OCI-LY7 (cell line): ENCODE measurements around the gene TFCP2. TPM values are rescaled to one million over a fixed set of nuclear protein-coding genes. Genes with fewer than 3 reads are reported as not detected.

Experiments
- BruUV-seq: library from RNA; stranded (reverse); fragments of 400-500 nt; replicated peaks from 2 replicates; lab custom pipeline; 2021; lab: Mats Ljungman, UMichigan
- CTCF ChIA-PET: fragments of 300-600 bp; sonication (Branson Sonifier 250); formaldehyde crosslinking; loops from one replicate; lab custom pipeline; 2022; ENCODE audit warnings: antibody characterized with exemption; ENCODE audit not compliant: unreplicated experiment; lab: Charles Lee
- POLR2A ChIA-PET: fragments of 300-600 bp; sonication (Branson Sonifier 250); formaldehyde crosslinking; loops from one replicate; lab custom pipeline; 2022; ENCODE audit warnings: antibody characterized with exemption; lab: Charles Lee
- DNase-seq: peaks from one replicate; pipeline ENCODE4 v3.0.0-alpha.2; 2015; ENCODE audit warnings: low spot score
- H2AFZ ChIP-seq: fragments of 200-600 bp; sonication (generic), shearing (Covaris generic); 2 replicates; pipeline ENCODE4 v1.6.1; 2014; ENCODE audit warnings: mild to moderate bottlenecking, antibody characterized with exemption, low read length, moderate library complexity
- H3K27ac ChIP-seq: fragments of 200-600 bp; sonication (generic); 2 replicates; pipeline ENCODE4 v1.5.1; 2014; ENCODE audit warnings: mixed run types, low read depth, mild to moderate bottlenecking, moderate library complexity, low read length, inconsistent platforms; ENCODE audit not compliant: poor library complexity, severe bottlenecking
- H3K36me3 ChIP-seq: fragments of 200-600 bp; sonication (generic); 2 replicates; pipeline ENCODE4 v1.6.1; 2014; ENCODE audit warnings: mild to moderate bottlenecking, antibody characterized with exemption, low read length, moderate library complexity, mixed read lengths; ENCODE audit not compliant: insufficient read depth
- H3K4me1 ChIP-seq: fragments of 200-600 bp; sonication (generic); 2 replicates; pipeline ENCODE4 v1.5.1; 2014; ENCODE audit warnings: mild to moderate bottlenecking, low read length; ENCODE audit not compliant: insufficient read depth, poor library complexity, severe bottlenecking
- H3K4me2 ChIP-seq: fragments of 200-600 bp; sonication (generic); 2 replicates; pipeline ENCODE4 v1.6.1; 2014; ENCODE audit warnings: mild to moderate bottlenecking, low read length
- H3K4me3 ChIP-seq: fragments of 200-600 bp; sonication (generic); 2 replicates; pipeline ENCODE4 v1.5.1; 2014; ENCODE audit warnings: mild to moderate bottlenecking, low read depth, low read length; ENCODE audit not compliant: poor library complexity, severe bottlenecking
- H3K79me2 ChIP-seq: fragments of 200-600 bp; sonication (generic); 2 replicates; pipeline ENCODE4 v1.6.1; 2016; ENCODE audit warnings: low read depth, mild to moderate bottlenecking, low read length, moderate library complexity, mixed read lengths; ENCODE audit not compliant: insufficient read depth
- H3K9me2 ChIP-seq: fragments of 200-600 bp; sonication (generic); 2 replicates; pipeline ENCODE4 v1.6.1; 2016; ENCODE audit warnings: mild to moderate bottlenecking, low read length, mixed read lengths; ENCODE audit not compliant: insufficient read depth
- H3K9me3 ChIP-seq: fragments of 200-600 bp; sonication (generic); 2 replicates; pipeline ENCODE4 v1.6.1; 2014; ENCODE audit warnings: mild to moderate bottlenecking, mixed run types, low read length, mixed read lengths
- H4K20me1 ChIP-seq: fragments of 200-600 bp; sonication (generic); 2 replicates; pipeline ENCODE4 v1.6.1; 2014; ENCODE audit warnings: mild to moderate bottlenecking, antibody characterized with exemption, low read length, moderate library complexity, mixed read lengths; ENCODE audit not compliant: insufficient read depth
- EZH2phosphoT487 ChIP-seq: fragments of 200-600 bp; sonication (generic); IDR thresholded peaks from 2 replicates; pipeline ENCODE4 v1.6.1; 2018; ENCODE audit warnings: low read depth, borderline replicate concordance, mild to moderate bottlenecking, mixed run types, antibody characterized with exemption, low read length, moderate library complexity, mixed read lengths
- intact Hi-C: fragments of 100-400 bp; cut with micrococcal nuclease; formaldehyde crosslinking; loops from one replicate; pipeline ENCODE4 v1.10.0; 2022; ENCODE audit not compliant: unreplicated experiment
- small RNA-seq: library from RNA; depleted of rRNA; stranded (forward); fragments of <200 nt; gene quantifications from one replicate; pipeline ENCODE3, GENCODE V24; 2014
- total RNA-seq, 2 experiments: library from RNA; depleted of rRNA in 1 of 2; stranded (reverse); fragments of >200 nt in 1 of 2; shearing (Covaris generic) in 1 of 2; gene quantifications; 2 replicates each; pipeline ENCODE4 v1.2.3, GENCODE V29; 2014 to 2022
- TF ChIP-seq, protein P1 (sequence below): fragments of 200-600 bp; sonication (generic); conservative IDR thresholded peaks from 2 replicates; pipeline ENCODE4 v1.5.1; 2014; ENCODE audit warnings: mild to moderate bottlenecking, antibody characterized with exemption, low read length, moderate library complexity, mixed read lengths

The TFCP2 gene
- total RNA-seq, 2 experiments from 2014 or later: 7.2 to 11.5 TPM

DNA sequence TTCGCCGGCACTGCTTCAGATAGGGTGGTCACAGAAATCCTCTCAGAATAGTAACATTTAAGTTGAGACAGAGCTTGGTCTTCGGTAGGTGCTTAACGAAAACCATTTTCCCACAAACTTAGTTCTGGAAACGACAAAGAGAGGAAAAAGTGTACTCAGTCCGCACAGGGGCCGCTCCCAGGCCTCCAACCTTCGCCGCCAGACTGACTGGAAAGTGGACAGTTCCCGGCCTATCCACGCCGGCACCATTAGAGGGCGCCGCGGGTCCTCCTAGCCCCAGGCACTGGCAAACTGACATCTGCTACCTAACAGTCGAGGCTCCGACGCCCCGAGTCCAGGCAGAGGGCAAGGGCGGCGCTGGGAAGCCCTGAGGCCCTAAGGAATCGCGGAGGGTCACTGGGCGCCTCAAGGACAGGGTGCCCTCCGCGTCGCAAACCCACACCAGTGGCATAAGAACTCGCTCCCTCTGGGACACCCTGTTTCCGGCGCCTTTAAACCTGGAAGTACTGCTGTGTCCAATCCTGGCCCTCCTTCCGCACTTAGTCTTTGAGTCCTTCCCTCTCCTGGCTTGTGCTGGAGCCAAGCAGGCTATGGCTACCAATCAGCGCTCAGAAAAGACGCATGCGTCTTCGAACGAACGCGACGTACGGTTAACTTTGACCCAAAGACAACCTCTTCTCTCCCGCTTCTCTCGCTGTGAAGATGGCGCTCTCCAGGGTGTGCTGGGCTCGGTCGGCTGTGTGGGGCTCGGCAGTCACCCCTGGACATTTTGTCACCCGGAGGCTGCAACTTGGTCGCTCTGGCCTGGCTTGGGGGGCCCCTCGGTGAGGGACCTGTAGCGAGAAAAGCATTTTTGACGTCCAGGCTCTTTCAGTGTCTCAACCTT lies 125.0 kb downstream of the TFCP2 start, which contains the start of gene LETMD1:
LETMD1 (plus strand) TSS at position 673 of the 886 bp plus-strand sequence; CDS start at position 703, 30 bp downstream.
- Histone ChIP-seq H3K9me2 (no peaks in the 10 kb centered on the region), H3K27ac (peak within 1 kb of the TSS; percentile 64), H3K36me3 (peaks cover 25% of the 10 kb centered on the region), H3K9me3 (no peaks in the 10 kb centered on the region), H3K4me2 (peak within 1 kb of the TSS; percentile 95), H3K79me2 (peaks cover 20% of the 10 kb centered on the region), H4K20me1 (no peaks in the 10 kb centered on the region), H3K4me3 (peak within 1 kb of the TSS; percentile 83), H2AFZ (peak within 1 kb of the TSS; percentile 63), H3K4me1 (peaks cover 17% of the 10 kb centered on the region)
- ChIA-PET POLR2A (interaction anchor here (0.5 to 1.4 kb wide), 9 partner anchors 9 to 303 kb away, joined by 3 to 7 read pairs (median 4); partner anchors contain the start of genes CSRNP2 and SLC11A2), CTCF (no interaction called here)
- BruUV-seq: TSS peak; percentile 96
- peak; percentile 98 for DNase-seq
- TF ChIP-seq, protein P1, sequence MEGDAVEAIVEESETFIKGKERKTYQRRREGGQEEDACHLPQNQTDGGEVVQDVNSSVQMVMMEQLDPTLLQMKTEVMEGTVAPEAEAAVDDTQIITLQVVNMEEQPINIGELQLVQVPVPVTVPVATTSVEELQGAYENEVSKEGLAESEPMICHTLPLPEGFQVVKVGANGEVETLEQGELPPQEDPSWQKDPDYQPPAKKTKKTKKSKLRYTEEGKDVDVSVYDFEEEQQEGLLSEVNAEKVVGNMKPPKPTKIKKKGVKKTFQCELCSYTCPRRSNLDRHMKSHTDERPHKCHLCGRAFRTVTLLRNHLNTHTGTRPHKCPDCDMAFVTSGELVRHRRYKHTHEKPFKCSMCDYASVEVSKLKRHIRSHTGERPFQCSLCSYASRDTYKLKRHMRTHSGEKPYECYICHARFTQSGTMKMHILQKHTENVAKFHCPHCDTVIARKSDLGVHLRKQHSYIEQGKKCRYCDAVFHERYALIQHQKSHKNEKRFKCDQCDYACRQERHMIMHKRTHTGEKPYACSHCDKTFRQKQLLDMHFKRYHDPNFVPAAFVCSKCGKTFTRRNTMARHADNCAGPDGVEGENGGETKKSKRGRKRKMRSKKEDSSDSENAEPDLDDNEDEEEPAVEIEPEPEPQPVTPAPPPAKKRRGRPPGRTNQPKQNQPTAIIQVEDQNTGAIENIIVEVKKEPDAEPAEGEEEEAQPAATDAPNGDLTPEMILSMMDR: peak; percentile 96
- no peak for TF ChIP-seq EZH2phosphoT487
- intact Hi-C loops: loop anchor here (1.0 to 5.0 kb wide), 6 partner anchors 35 to 293 kb away; partner anchors contain the start of genes CSRNP2, DAZAP2 and POU6F1

Small RNA genes lying within 50 kb of the gene (small RNA-seq; reads per million reads assigned to genes)
- not detected for gene RF00019
- gene RNU6-199P: not detected

Other genes with a start within 250 kb of the TFCP2 start
- gene HIGD1C, start 220.6 kb downstream of the TFCP2 start, total RNA-seq (2014; rRNA removed; shearing (Covaris generic)): not detected in 2 replicates
- not detected in 2 replicates for gene HIGD1C, start 220.6 kb downstream of the TFCP2 start, total RNA-seq (2022)
- 28.2 and 35.0 TPM in 2 replicates for gene SLC11A2, start 146.8 kb downstream of the TFCP2 start, total RNA-seq (2014; rRNA removed; shearing (Covaris generic))
- 43.4 and 43.6 TPM in 2 replicates for gene SLC11A2, start 146.8 kb downstream of the TFCP2 start, total RNA-seq (2022)
- 53.9 and 58.6 TPM in 2 replicates for gene LETMD1, start 124.8 kb downstream of the TFCP2 start, total RNA-seq (2014; rRNA removed; shearing (Covaris generic))
- 103 and 114 TPM in 2 replicates for gene LETMD1, start 124.8 kb downstream of the TFCP2 start, total RNA-seq (2022)
- gene CSRNP2, start 89.5 kb downstream of the TFCP2 start, total RNA-seq (2014; rRNA removed; shearing (Covaris generic)): 10.4 and 11.7 TPM in 2 replicates
- gene CSRNP2, start 89.5 kb downstream of the TFCP2 start, total RNA-seq (2022): 28.6 and 30.1 TPM in 2 replicates
- 1.2 and 2.6 TPM in 2 replicates for gene POU6F1, start 44.9 kb upstream of the TFCP2 start, total RNA-seq (2014; rRNA removed; shearing (Covaris generic))
- gene POU6F1, start 44.9 kb upstream of the TFCP2 start, total RNA-seq (2022): 5.0 and 5.5 TPM in 2 replicates
- gene DAZAP2, start 65.7 kb upstream of the TFCP2 start, total RNA-seq (2014; rRNA removed; shearing (Covaris generic)): 101 and 137 TPM in 2 replicates
- gene DAZAP2, start 65.7 kb upstream of the TFCP2 start, total RNA-seq (2022): 131 and 153 TPM in 2 replicates
- gene SMAGP, start 97.3 kb upstream of the TFCP2 start, total RNA-seq (2014; rRNA removed; shearing (Covaris generic)): not detected in 2 replicates
- gene SMAGP, start 97.3 kb upstream of the TFCP2 start, total RNA-seq (2022): 1.9 and 2.6 TPM in 2 replicates
- gene BIN2, start 151.0 kb upstream of the TFCP2 start, total RNA-seq (2014; rRNA removed; shearing (Covaris generic)): 0.31 and 0.88 TPM in 2 replicates
- gene BIN2, start 151.0 kb upstream of the TFCP2 start, total RNA-seq (2022): 9.7 and 14.7 TPM in 2 replicates
- not detected in 2 replicates for gene CELA1, start 173.5 kb upstream of the TFCP2 start, total RNA-seq (2014; rRNA removed; shearing (Covaris generic))
- not detected in 2 replicates for gene CELA1, start 173.5 kb upstream of the TFCP2 start, total RNA-seq (2022)
- 0.41 and 1.4 TPM in 2 replicates for gene GALNT6, start 218.3 kb upstream of the TFCP2 start, total RNA-seq (2014; rRNA removed; shearing (Covaris generic))
- gene GALNT6, start 218.3 kb upstream of the TFCP2 start, total RNA-seq (2022): 4.8 and 5.5 TPM in 2 replicates